Non-pigmented ciliary epithelial cell (primary cell): ENCODE measurements around the gene CALN1.
"Not testable (repeated sequence)": the region's sequence is repeated elsewhere in the genome, so short reads cannot be mapped to it uniquely, and the experiment has no call there.

ENCODE experiments used
- DNase-seq: peaks from one replicate; pipeline ENCODE4 v3.0.0-alpha.2; 2010; ENCODE audit warnings: low read depth

Gene CALN1

DNA sequence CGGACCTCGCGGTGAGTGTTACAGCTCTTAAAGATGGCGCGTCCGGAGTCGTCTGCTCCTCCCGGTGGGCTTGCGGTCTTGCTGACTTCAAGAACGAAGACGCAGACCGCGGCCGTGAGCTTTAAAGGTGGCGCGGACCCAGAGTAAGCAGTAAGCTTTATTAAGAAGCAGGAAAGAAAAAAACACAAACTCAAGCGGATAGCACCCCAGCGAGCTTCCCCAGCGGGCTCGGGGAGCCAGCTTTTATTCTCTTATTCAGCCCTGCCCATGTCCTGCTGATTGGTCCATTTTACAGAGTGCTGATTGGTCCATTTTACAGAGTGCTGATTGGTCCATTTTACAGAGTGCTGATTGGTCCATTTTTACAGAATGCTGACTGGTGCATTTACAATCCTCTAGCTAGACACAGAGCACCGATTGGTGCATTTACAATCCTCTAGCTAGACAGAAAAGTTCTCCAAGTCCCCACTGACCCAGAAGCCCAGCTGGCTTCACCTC lies at the start of gene CALN1:
CALN1 (minus strand) TSS at position 218 of the 498 bp plus-strand sequence.
- not testable (repeated sequence) for DNase-seq

GRCh38 chr7:72453471-72453870 lies 41.3 kb upstream of the CALN1 start:
- no peak for DNase-seq

DNA sequence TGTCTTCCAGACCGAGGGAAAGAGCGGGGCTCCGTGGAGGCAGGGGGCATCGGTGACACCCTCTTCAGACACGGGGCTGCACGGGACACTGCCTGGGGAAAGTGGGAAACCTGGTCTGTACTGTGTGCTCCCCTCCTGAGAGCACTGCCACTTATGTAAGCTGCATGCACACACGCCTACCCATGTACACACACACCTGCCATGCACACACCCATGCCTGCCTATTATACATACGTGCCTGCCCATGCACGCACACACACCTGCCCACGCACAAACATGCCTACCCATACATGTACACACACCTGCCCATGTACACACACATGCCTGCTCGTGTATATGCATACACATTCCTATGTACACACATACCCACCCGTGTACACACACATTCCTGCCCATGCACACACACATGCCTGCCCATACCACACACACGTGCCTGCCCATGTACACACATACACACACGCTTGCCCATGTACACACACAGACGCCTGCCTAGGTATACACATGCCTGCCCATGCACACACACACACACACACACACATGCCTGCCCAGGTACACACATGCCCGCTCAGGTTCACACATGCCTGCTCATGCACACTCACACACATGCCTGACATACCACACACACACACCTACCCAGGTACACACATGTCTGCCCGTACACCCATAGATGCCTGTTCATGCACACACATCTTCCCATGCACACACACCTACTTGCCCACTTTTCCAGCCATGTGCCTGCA lies 35.5 kb upstream of the CALN1 start:
- DNase-seq: no peak

DNA sequence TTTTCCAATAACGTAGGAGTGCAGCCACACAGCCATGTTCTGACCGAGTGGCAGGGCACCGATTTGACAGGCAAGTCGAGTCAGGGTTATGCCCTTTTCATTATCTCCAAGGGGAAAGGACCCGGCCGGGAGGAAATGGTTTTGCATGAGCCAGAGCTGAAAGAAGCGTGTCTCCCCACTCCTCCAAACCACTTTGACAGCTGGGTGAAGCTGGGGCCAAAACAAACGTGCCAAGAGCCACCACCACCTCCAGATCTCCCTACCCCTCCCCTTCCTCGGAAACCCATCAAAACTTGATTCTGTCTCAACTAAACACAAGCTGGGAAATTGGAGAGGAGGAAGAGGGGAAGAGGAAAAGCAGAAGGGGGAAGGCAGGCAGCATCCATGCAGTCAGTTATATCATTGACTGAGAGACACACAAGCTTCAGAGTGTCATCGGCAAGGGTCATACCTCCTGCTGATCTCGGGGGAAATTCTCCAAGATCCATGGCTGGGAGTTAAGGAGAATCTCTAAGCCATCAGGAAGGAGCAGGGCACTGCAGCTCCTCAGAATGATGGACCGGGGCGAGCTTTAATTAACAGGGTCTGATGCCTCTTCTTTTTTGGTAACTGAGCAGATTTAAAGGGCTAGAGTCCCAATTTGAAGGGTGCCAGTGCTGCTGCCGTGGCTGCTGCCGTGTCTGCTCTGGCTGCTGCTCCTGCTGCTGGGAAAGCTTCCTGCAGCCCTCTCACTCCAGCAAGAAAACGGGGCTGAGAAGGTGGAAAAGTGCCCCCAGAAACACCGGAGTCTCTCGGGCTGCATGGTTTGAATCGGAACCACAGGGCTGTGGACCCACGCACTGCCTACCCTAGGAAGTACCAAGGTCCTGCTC lies 34.7 kb upstream of the CALN1 start:
- no peak for DNase-seq

DNA sequence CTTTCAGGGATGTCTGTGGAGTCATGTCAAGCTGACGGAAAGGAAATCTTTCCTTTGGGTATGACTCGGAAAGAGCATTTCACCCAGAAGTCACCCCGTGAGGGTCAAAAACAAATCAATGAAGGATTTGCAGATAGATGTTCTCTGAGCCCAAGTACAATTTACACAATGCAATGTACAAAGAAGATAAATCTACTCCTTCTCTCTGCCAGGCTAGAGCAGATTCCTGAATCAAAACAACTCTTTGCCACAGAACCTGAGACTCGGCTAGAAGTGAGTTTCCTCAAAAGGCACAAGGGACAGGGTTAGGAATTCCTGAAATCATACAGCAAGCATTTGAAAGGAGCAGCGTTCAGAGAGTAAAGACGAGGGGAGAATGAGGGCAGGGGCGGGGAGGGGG lies 34.0 kb upstream of the CALN1 start:
- no peak for DNase-seq

GRCh38 chr7:72445580-72445979 lies 33.4 kb upstream of the CALN1 start:
- DNase-seq: no peak

GRCh38 chr7:72445075-72445474 lies 32.9 kb upstream of the CALN1 start:
- no peak for DNase-seq

DNA sequence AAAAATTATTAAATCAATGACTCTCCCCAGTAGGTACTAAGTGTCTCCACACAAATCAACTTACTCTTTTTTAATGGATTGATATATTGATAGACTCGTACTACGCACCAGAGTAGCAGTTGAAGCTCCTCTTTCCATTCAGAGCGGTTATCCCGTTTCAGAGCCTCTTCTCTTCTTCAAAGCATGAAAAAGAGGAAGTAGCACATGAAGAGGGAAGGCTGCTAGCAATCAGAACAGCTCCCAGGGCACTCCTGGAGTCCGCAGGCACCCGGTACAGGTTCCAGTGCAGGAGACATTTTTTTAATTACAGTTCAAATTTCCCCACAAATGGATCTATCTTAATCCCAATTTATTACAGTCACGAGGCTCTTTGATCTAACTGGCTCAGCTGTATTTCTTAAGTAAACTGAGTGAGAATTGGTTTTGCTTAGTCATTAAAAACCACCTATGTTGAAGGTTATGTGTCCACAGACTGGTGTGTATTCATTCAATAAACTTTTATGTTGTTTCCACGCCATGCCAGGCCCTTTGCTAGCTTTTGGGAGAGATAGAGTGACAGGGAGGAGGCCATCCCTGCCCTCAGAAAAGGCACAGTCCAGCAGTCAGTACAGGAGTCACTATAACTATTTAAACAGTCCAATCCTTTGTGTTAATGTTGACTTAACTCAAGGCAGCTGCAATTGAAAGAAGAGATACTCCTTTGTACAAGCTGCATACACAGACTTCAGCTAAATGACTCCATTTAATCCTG lies 32.1 kb upstream of the CALN1 start:
- DNase-seq: no peak

DNA sequence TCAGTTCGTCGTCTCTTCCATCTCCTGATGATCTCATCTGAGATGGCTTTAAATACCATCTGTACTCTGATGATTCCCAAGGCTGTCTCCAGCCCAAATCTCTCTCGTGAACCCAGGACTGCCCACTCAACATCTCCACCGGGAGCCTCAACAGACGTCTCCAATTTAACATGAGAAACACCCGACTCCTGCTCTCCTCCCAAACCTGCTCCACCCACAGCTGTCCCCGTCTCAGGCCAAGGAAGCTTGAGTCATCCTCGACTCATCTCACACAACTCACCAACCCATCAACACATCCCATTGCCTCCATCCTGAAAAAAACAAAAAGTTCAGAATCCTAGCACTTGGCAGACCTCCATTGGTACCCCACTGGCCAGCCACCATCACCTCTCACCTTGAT lies 29.7 kb upstream of the CALN1 start:
- no peak for DNase-seq

GRCh38 chr7:72438491-72438890 lies 26.4 kb upstream of the CALN1 start:
- DNase-seq: no peak

DNA sequence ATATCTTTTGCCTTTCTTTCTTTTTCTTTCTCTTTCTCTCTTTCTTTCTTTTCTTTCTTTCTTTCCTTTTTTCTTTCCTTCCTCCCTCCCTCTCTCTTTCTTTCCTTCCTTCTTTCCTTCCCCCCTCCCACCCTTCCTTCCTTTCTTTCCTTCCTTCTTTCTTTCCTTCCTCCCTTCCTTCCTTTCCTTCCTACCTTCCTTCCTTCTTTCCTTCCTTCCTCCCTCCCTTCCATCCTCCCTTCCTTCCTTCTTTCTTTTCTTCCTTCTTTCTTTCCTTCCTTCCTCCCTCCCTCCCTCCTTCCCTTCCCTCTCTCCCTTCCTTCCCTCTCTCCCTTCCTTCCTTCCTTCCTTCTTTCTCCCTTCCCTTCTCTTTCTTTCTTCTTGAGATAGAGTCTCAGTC lies 25.5 kb upstream of the CALN1 start:
- DNase-seq: no peak

DNA sequence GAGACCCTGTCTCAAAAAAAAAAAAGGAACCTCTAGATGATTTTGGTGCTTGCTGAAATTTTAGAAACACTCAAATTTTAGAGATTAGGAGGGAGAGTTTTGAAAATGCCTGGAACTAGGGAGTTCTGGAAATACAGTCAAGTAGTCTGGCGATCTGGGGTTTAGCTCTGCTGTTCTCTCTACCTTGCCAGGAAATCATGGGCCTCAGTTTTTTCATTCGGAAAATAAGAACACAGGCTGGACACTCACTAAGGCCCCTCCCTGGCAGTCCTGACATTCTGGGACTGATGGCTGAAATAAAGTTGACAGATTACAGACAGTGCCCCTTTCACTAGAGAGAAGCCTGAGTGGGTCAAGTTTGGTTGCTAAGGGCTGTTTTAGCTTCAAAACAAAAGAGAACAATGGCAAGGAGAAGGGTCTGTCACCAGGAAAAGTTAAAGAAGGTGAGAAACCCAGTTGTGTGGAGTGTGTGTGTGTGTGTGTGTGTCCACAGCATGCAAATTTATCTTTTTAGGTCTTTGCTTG lies 25.0 kb upstream of the CALN1 start:
- DNase-seq: no peak

- no peak for DNase-seq
These were observed 23.9 kb upstream of the CALN1 start for GRCh38 chr7:72435925-72436480.

GRCh38 chr7:72435366-72435765 lies 23.2 kb upstream of the CALN1 start:
- DNase-seq: no peak

DNA sequence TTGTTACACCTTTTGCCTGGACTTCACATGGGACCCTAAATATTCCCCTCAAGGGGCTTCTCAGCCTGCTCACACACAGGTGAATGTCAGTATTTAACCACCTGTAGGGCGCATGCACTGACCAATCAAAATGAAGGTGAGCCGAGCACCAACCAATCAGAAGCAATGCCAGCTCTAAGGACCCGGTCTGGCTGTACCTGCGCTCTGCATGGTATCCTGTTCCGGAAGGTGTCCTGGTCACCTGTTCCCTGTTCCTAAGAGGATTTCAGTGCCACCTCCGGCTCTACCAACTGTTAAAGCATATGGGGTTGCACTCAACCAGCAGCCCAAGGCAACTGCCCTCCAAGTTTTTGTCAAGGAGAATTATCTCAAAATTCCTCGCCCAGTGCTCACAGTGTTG lies 18.4 kb upstream of the CALN1 start:
- no peak for DNase-seq

- no peak for DNase-seq
These were observed 17.2 kb upstream of the CALN1 start for GRCh38 chr7:72429316-72429715.

DNA sequence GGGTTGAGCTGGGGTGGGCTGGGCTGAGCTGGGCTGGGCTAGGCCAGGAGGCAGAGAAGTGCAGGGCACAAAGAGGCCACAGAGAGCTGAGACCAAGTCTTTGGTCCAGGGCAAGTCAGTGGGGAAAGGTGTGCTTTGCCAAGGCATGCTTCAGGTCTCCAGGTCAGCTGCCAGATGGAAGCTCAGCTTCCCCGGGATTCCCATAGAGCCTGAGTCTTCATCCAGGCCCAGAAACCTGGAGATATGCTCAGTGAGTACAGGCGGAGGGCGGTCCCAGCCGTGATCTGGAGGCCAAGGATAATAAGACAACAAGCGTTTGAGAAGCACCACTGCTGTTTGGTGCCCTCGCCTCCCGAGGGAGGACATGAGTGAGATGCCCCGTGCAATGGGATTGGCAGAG lies 4.7 kb upstream of the CALN1 start:
- DNase-seq: no peak

DNA sequence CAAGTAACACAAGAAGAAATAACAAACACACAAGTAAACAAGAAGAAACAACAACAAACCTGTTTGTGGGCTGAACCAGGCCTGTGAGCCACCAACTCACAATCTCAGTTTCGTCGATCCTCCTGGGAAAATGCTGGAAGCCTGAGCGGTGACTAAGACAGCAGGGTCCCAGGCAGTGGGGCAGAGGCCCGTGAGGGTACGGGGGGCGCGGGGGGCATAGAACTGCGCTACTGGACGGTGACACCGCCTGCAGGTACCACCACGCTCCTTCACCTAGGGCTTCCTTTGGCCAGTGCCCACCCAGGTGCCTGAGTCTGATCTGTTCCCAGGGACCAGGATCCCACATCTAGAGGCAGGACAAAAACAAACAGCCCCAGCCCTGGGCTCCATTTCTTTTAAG lies 3.4 kb upstream of the CALN1 start:
- DNase-seq: no peak

GRCh38 chr7:72413886-72414285 lies 1.7 kb upstream of the CALN1 start:
- no peak for DNase-seq

GRCh38 chr7:72413290-72413689 lies 1.2 kb upstream of the CALN1 start:
- no peak for DNase-seq

DNA sequence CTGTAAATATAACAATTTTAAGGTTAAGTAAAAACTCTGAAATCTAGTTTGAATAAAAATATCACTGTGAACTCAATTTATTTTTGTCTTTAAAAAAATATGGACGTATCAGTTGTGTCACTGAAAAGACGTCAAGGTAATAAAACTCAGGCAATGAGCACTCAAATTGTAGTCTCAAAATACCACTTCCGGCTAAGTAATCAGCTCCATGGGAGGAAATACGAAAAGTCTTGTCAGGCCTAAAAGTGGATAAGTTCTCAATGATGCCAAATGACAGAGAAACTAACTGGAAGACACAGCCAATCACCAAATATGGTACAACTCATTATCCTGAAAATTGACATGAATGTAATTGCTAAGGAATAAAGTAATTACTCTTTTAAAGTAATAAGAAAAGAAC lies 719 bp downstream of the CALN1 start:
- no peak for DNase-seq

DNA sequence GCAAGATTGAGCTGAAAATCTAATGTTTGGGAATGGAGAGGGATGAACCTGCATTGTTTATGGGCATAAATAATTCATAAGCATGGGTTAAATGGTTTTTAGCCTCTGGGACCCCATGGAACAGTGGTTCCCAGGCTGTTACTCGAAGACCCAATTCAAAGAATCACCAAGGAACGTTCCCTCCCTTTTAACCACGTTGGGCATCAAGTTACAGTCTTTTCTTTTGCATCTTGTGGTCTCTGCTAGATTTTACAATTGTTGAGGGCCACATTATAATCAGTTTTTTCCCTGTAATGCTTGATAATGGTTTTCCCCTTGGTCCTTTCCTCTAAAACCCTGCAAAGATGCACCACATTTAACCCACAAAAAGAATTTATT lies 2.5 kb downstream of the CALN1 start:
- no peak for DNase-seq
